GM20431 (cell line): ENCODE measurements around the gene CIITA.

Experiments
- in situ Hi-C: fragments of 300-500 bp; cut with MseI, MboI; formaldehyde crosslinking; loops from one replicate; pipeline ENCODE4 v1.15.0; 2020; ENCODE audit warnings: low sequenced_read_pairs; ENCODE audit not compliant: unreplicated experiment

CIITA gene

DNA sequence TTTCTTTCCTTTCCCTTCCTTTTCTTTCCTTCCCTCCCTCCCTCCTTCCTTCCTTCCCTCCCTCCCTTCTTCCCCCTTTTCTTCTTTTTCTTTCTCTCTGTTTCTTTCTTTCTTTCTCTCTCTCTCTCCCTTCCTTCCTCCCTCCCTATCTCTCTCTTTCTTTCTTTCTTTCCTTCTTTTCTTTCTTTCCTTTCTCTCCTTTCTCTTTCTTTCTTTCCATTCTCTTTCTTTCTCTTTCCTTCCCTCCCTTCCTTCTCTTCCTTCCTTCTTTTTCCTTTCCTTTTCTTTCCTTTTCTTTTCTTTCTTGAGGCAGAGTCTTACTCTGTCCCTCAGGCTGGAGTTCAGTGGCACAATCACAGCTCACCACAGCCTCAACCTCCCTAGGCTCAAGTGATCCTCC lies 34.3 kb downstream of the CIITA start:
- in situ Hi-C loops, result loop anchor here (25.0 kb wide), 1 partner anchor 649 kb away; no protein-coding TSS in a partner anchor

DNA sequence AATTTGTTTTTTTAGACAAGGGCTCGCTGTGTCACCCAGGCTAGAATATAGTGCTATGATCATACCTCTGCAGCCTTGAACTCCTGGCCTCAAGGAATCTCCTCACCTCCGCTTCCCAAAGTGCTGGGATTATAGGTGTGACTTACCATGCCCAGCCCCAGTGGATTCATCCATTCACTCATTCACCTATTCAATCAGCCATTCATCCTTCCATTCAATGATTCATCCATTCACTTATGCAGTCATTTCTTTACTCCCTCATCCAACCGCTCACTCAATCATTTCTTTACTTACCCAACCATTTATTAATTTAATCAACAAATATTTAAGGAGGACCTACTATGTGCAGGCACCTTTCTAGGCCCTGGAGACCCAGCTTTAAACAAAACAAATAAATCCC lies 39.5 kb downstream of the CIITA start:
- in situ Hi-C loops, result loop anchor here (25.0 kb wide), 1 partner anchor 654 kb away; no protein-coding TSS in a partner anchor

DNA sequence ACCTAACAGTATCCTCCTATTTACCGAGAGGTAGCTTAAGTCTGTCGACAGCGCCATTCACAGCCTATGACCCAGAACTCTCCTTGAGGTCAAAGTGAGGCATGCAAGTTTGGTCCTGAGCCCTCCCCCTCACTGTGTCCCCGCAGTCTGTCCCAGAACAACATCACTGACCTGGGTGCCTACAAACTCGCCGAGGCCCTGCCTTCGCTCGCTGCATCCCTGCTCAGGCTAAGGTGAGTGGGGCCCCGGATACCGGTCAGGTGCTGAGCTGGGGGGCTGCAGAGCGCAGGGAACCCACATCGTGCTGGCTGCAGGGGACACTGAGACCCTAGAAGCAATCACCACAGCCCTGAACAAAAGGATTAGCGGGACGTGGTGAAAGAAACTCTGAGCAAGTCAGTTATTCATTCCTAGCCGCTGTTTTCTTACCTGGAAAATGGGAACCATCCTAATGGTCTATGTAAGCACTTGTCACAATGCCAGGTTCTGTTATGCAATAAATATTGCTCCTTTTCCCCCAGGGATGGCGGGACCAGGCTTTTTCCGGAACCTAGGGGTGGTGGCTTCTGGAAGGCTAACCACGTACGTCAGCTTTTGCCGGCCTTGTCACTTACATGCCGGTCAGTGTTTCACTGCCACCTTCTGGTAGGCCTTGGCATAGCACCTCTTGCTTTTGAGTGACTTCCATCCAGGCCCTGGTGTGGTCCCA lies 41.4 kb downstream of the CIITA start:
- in situ Hi-C loops, result loop anchor here (25.0 kb wide), 1 partner anchor 656 kb away; no protein-coding TSS in a partner anchor

DNA sequence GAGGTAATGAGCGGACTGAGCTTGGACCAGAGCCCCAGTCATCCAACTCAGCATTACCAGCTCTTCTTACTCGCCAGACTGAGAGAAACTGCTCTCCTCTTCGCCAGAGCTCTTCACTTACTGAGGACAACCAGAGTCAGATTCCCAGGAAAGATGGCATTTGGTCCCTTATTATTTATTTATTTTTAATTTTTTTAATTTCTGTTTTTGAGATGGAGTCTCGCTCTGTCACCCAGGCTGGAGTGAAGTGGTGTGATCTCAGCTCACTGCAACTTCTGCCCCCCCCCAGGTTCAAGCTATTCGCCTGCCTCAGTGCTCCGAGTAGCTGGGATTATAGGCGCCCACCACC lies 42.0 kb downstream of the CIITA start:
- in situ Hi-C loops, result loop anchor here (25.0 kb wide), 1 partner anchor 657 kb away; no protein-coding TSS in a partner anchor

DNA sequence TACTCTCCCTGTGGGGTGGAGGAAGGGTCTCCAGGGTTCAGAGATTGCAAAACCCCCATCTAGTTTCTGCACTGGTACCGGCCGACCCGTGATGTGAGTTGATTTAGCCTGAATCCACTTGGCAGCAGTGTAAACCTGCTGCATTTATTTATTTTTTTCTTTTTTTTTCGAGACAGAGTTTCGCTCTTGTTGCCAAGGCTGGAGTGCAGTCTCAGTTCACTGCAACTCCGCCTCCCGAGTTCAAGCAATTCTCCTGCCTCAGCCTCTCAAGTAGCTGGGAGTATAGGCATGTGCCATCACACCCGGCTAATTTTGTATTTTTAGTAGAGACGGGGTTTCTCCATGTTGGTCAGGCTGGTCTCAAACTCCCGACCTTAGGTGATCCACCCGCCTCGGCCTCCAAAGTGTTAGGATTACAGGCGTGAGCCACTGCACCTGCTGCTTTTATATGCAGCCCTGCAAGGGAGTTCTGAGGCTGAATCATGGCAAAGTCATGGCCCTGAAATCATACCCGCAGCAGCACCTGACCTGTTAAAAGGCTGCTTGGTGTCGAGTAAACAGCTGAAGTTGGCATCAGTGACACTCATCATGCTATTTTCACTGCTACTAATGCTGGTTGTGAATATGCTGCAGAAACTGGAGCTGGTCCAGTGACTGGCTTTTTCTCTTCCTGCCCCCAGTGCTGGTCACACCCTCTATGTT lies 43.9 kb downstream of the CIITA start:
- in situ Hi-C loops, result loop anchor here (10.0 to 25.0 kb wide), 2 partner anchors 406 to 659 kb away; no protein-coding TSS in a partner anchor

DNA sequence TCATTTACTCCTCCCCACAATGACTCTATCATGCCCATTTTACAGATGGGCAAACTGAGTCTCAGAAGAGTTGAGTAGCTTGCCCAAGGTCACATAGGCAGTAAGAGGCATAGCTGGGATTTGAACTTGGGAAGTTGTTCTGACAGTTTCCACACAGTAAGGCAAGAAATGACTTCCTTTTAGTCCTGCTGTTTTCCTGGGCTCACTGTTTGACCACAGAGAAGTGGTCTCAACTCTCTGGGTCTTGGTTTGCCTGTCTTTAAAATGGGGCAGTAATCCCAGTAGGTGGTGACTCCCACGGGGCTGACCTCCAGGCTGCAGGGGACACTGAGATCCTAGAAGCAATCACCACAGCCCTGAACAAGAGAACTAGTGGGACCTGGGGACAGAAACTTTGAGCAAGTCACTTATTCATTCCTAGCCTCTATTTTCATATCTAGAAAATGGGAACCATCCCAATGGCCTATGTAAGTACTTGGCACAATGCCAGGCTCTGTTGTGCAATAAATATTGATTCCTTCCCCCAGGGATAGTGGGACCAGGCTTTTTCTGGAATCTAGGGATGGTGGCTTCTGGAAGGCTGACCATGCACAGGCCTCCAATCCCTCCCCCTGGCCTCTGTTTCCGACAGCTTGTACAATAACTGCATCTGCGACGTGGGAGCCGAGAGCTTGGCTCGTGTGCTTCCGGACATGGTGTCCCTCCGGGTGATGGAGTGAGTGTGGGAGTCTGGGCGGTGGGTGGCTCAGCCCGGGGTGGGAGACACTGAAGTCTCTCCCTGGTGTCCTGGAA lies 44.7 kb downstream of the CIITA start:
- in situ Hi-C loops, result loop anchor here (10.0 to 25.0 kb wide), 2 partner anchors 407 to 659 kb away; no protein-coding TSS in a partner anchor

DNA sequence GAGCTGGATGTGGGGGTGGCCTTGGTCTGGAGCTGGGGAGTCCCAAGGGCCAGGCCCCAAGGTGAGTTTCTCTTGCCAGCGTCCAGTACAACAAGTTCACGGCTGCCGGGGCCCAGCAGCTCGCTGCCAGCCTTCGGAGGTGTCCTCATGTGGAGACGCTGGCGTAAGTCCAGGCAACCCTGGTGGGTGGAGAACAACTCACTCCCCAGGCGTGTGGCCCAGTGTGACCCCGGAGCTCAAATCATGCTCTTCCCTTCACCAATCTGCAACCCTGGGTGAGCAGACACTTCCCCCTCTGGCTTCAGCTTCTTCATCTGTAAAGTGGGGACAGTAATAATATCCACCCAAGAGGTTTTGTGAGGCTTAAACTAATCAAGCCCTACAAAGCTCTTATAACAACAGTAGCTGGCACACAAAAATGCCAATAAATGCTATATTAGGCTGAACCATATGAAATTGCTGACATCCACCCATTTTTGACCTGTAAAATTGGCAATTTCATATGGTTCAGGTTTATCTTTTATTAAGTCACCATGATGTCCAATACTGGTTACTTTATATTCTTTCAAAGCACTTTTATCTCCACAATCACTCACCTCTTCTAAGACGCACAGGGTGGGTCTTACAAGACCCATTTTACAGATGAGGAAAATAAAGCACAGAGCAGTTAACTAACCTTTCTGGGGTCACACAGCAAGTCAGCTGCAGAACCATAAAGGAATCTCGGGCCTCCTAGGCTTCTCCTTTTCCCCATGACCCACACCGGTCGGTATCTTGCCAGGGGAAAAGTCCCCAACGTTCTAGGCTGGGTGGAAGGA lies 45.5 kb downstream of the CIITA start:
- in situ Hi-C loops, result loop anchor here (10.0 to 25.0 kb wide), 2 partner anchors 408 to 660 kb away; no protein-coding TSS in a partner anchor

DNA sequence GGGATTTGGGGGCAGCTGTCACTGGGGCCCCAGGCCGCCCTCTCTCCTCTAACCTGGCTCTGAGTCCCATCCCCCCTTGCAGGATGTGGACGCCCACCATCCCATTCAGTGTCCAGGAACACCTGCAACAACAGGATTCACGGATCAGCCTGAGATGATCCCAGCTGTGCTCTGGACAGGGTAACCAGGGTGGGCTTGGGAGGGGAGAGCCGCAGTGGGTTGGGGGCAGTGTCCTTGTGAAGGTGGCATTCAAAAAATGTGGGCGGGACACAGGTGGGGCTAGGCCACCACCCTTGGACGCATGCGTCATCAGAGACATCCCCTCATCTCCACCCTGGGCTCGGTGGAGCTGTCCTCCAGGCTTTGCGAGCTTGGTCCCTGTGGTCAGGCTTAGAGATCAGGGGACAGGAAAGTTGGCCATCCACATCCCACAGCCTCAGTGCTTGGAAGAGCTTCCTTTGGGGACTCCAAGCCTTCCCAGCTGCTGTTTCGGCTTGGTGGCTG lies 46.2 kb downstream of the CIITA start:
- in situ Hi-C loops, result loop anchor here (10.0 to 25.0 kb wide), 2 partner anchors 408 to 661 kb away; no protein-coding TSS in a partner anchor

DNA sequence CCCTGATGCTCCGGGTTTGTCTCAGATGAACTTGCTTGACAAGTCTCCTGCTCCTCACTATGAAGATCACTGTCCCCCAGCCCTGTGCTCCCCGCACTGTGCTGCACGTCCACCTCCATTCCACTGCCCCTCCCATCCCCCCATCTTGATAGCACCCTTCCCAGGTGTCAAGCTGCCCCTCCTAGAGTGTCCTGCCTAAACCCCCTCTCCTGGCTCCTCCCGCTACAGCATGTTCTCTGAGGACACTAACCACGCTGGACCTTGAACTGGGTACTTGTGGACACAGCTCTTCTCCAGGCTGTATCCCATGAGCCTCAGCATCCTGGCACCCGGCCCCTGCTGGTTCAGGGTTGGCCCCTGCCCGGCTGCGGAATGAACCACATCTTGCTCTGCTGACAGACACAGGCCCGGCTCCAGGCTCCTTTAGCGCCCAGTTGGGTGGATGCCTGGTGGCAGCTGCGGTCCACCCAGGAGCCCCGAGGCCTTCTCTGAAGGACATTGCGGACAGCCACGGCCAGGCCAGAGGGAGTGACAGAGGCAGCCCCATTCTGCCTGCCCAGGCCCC lies 46.7 kb downstream of the CIITA start:
- in situ Hi-C loops, result loop anchor here (10.0 to 25.0 kb wide), 2 partner anchors 409 to 661 kb away; no protein-coding TSS in a partner anchor

DNA sequence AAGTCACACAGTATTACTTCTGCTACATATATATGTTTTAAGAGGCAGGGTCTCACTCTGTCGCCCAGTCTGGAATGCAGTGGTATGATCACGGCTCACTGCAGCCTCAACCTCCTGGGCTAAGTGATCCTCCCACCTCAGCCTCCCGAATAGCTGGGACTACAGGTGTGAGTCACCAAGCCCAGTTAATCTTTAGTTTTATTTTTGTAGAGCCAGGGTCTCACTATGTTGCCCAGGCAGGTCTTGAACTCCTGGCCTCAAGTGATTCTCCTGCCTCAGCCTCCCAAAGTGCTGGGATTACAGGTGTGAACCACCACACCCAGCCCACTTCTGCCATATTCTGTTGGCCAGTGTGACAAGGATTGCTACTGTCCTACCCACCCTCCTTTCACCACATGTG lies 48.3 kb downstream of the CIITA start:
- in situ Hi-C loops, result loop anchor here (10.0 kb wide), 1 partner anchor 410 kb away; no protein-coding TSS in a partner anchor

DNA sequence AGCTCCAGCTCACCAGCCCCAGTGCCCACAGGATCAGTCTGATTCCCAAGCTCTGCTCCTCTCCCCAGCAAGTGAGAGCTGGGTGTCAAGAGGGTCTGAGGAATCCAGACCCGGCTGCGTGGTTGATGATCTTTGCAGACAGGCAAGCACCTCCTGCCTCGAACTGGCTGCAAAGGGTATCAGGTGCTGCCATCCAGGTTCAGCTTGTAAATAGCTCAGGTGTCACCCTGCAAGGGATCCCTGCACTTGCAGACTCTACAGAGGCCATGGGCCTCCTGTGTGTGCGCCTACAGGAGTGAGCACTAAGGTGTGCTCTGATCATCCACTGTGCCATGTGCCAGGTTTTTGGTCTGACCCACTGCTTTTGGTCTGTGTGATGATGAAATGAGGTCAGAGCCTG lies 49.1 kb downstream of the CIITA start:
- in situ Hi-C loops, result loop anchor here (10.0 kb wide), 1 partner anchor 411 kb away; no protein-coding TSS in a partner anchor

DNA sequence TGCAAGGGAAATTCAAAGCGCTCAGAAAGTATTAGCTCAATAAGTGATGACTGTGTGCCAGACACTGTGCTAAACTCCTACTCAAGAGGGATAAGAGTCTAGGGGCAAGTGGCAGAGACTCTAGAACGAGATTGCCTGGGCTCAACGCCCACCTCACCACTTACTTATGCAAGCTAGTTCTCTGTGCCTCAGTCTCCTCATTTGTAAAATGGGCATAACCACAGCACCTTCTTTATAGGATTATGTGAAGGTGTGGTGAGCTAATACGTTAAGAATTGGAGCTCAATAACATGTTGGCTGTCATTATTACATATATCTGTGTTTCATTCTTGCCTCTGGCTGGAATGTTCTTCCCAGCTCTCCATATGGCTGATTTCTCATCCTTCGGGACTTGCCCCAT lies 49.9 kb downstream of the CIITA start:
- in situ Hi-C loops, result loop anchor here (10.0 kb wide), 1 partner anchor 412 kb away; no protein-coding TSS in a partner anchor

DNA sequence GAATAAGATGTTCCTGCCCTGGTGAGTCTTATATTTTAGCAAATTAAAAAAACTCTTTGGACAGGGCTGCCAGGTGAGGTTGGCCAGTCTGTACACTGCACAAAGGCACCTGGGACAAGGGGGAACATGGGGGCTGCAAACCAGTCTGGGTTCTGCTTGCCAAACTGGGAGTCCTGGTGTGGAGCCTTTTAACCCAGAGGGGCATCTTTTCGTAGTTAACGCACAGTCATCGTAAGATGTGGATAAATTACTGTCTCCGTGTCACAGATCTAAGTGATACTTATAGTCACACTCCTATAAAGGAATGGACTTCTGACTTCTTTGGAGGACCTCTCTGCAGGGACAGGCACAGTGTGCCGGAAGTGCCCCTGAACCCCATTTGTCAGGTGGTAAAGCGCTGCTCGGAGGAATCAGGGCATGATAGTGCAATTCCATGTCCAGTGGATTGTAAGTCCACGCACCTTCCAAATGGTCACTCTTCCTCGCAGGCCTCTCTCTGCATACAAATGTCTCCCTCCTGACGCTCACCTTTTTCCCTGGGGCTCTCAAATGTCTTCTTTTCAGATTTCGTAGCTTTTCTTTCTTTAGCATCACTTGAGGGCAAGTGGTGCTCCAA lies 50.6 kb downstream of the CIITA start:
- in situ Hi-C loops, result loop anchor here (10.0 kb wide), 1 partner anchor 413 kb away; no protein-coding TSS in a partner anchor

DNA sequence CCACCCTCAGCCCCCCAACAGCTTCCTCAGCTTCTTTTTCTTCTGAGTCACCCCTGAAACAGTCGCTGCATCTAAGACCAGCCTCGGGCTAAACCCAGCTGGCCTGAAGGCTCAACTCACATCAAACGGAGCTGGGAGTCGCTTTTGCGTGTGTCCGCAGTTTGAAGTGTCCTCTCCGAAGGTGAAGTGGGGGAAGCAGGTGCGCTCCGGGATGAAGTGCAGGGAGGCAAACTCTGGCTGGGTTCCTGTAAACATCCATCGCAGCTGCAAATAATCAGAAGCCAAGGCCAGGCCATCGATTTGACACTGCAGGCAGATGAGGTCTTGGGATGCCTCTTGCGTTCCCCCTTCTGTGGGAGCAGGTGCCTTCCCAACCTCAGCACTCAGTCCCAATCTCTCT lies 52.1 kb downstream of the CIITA start:
- in situ Hi-C loops, result loop anchor here (10.0 kb wide), 1 partner anchor 414 kb away; no protein-coding TSS in a partner anchor

DNA sequence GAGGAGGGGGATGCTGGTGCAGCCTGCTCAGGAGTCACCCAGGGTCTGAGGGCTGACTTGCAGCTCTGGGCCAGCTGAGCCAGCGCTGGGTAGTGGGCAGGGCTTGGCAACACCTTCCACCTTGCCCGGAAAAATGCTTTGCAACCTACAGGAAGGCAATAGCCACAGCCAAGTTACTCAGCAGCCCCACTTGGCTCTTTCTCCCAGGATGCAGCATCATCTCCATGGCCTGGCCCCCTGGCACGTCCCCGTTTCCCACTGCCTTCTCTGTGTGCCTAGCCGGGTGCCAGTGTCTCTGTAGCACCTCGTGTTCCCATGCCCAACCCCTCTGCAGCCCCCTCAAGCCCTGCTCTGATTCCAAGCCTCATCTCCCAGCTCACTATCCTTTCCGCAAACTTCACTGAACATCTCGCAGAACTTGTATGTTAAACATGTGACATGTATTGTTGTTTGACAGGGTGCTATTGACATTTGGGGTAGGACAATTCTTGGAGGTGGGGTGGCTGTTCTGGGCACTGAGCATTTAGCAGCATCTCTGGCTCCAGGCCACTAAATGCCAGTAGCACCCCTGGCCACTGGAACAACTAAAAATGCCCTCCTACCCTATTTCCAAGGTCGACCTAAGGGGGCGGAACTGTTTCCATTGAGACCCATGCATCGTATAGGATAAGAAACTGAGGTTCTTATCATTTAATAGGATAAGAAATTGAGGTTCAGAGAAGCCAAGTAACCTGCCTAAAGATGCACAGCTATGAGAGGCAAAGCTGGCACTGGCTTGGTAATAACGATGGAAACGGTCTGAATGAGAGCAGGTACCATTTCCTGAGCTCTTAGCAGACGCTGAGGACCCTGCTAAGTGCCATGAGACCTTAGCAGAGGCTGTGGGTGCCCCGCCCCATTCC lies 53.1 kb downstream of the CIITA start:
- in situ Hi-C loops, result loop anchor here (10.0 kb wide), 1 partner anchor 415 kb away; no protein-coding TSS in a partner anchor

DNA sequence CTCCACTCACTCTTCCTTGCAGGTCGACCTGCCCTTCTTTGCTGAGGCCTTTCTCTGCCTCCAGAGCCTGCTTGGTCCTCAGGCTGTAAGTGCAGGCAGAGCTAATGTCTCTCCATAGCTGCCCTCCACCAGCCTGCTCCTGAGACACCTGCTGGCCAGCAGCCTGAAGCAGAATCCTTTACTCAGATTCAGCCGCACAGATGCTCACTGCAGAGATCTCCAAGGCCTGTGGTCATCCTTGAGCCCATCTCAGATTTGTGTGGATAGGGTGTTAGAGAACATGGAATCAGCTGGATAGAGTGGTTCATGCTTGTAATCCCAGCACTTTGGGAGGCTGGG lies 53.7 kb downstream of the CIITA start:
- in situ Hi-C loops, result no loop called here

DNA sequence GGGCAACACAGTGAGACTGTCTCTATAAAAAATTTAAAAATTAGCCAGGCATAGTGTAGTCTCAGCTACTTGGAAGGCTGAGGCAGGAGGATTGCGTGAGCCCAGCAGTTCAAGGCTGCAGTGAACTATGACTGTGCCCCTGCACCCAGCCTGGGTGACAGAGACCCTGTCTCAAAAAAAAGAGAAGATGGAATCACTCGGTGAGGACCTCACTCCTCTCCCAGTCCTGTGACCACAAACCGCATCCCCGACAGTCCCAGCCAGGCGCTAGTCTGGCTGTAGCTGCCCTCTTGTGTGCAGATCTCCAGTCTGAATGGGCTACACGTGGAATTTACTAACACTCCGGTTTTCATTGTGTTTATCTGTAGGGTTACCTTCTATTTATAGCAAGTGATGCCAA lies 54.1 kb downstream of the CIITA start:
- in situ Hi-C loops, result no loop called here
